Aorta (tissue), 5 donors: Measurements from ENCODE around the gene USH1C. TPM values are rescaled to one million over a fixed set of nuclear protein-coding genes. Genes with fewer than 3 reads are reported as not detected.

Experiments
- ATAC-seq: fragments of 200-7000 bp; cut with Tn5 transposase; one replicate; pipeline ENCODE4 v1.9.1; 2022; ENCODE audit warnings: moderate library complexity; ENCODE audit not compliant: low FRiP score
- DNase-seq, 2 donors: peaks; one replicate each; pipeline ENCODE4 v3.0.0-alpha.2; 2020
- H3K27ac ChIP-seq, 2 donors: one replicate each; pipeline ENCODE4 v1.5.1; 2013; ENCODE audit warnings: low read length in 2 of 2, mild to moderate bottlenecking in 2 of 2, moderate library complexity in 2 of 2, control low read depth in 1 of 2, inconsistent platforms in 1 of 2, low read depth in 1 of 2
- H3K27me3 ChIP-seq, 2 donors: one replicate each; pipeline ENCODE4 v1.6.1; 2013; ENCODE audit warnings: control low read depth in 1 of 2, low read length in 1 of 2, mild to moderate bottlenecking in 1 of 2, moderate library complexity in 1 of 2; ENCODE audit not compliant: insufficient read depth in 2 of 2, control insufficient read depth in 1 of 2
- H3K36me3 ChIP-seq, 2 donors: one replicate each; pipeline ENCODE4 v1.6.1; 2013; ENCODE audit warnings: control low read depth in 1 of 2, low read length in 1 of 2, mild to moderate bottlenecking in 1 of 2; ENCODE audit not compliant: insufficient read depth in 2 of 2, control insufficient read depth in 1 of 2
- H3K4me1 ChIP-seq, 2 donors: one replicate each; pipeline ENCODE4 v1.6.1; 2013; ENCODE audit warnings: low read length in 2 of 2, control low read depth in 1 of 2, mild to moderate bottlenecking in 1 of 2, moderate library complexity in 1 of 2; ENCODE audit not compliant: insufficient read depth in 2 of 2, control insufficient read depth in 1 of 2
- H3K4me3 ChIP-seq, 2 donors: one replicate each; pipeline ENCODE4 v1.5.1; 2013; ENCODE audit warnings: low read length in 2 of 2, control low read depth in 1 of 2, mild to moderate bottlenecking in 1 of 2
- H3K9me3 ChIP-seq: one replicate; pipeline ENCODE4 v1.6.1; 2013; ENCODE audit warnings: mild to moderate bottlenecking, low read length; ENCODE audit not compliant: control insufficient read depth
- WGBS, 2 donors: extraction: QIAGEN DNeasy Blood & Tissue Kit; methylation state at CpG; one replicate each; pipeline ENCODE4 v1.1.7; 2013; 5-methylcytosine and 5-hydroxymethylcytosine counted together
- intact Hi-C, 2 donors: fragments of 100-400 bp; cut with DNase I; formaldehyde crosslinking; loops; one replicate each; pipeline versions ENCODE4 v1.14.2 to v1.15.0; 2022
- polyA plus RNA-seq, 2 donors: library from polyadenylated mRNA; stranded (reverse); fragments of 200-250 nt; gene quantifications; one replicate each; pipeline ENCODE4 v1.2.3, GENCODE V29; 2013
- total RNA-seq, 2 donors: library from RNA; stranded (reverse); fragmentation: NEBNext Ultra II Directional; extraction: Animal tissue kit (Norgen Biotek cat#: 25700); gene quantifications; one replicate each; pipeline ENCODE4 v1.2.1, GENCODE V29; 2021
- donor health status: healthy with polysubstance abuse.
- donor health status: Bipolar disorder and iron deficiency.
- donor health status: DM: no; HTN: no; CAD: no.
- donor health status: DM: no; HTN: no; CAD: no.
- donor health status: DM: yes; HTN: yes; CAD: no.

The USH1C gene
- total and polyA plus RNA-seq, 4 donors = 0.46 to 20.4 TPM; not detected in 2

DNA sequence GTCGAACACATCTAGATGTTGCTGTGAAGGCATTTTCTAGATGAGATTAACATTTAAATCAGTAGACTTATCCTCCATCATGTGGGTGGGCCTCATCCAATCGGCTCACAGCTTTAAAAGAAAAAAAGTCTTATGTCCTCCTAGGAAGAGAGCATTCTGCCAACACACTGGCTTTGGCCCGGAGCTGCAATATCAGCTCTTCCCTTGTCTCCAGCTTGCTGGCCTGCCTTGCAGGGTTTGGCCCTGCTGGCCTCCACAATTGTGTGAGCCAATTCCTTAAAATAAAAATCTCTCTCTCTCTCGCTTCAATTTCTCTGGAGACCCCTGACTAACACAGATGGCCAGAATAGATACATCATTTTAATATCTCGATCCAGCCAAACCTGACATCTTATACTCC, 54.5 kb downstream of the USH1C start:
- Histone ChIP-seq H3K9me3 (no peaks in the 10 kb centered on the region), H3K36me3 (no peaks in the 10 kb centered on the region), H3K4me3 (no peak overlapping the region), H3K27me3 (no peaks in the 10 kb centered on the region), H3K27ac (no peak overlapping the region), H3K4me1 (no peaks in the 10 kb centered on the region)
- 55 to 62% methylated on average over 5 of the region's 5 CpGs for WGBS, 2 donors
- DNase-seq = no peak
- ATAC-seq = peak; percentile 61
- intact Hi-C loops = no loop called here

DNA sequence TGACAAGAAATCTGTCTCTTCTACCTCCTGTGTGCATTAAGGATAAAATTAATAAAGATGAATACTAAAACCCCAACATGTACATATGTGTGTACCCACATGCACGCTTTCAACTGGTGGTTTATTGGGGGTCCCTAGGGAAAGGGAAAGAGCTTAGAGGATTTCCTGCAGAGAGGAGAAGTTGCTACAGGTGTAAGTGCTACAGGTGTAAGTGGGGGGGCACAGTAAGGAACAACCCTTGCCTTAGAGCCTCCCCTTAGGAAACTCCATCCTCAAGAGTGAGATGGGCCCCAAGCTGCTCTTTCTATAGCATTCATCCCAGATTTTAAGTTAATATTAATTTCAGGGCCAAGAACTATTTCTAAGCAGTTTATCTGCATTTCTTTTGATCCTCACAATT, 55.7 kb downstream of the USH1C start:
- DNase-seq (no peak), ATAC-seq (no peak)
- intact Hi-C loops = no loop called here
- no peaks in the 10 kb centered on the region for H3K36me3 ChIP-seq
- H3K27me3 ChIP-seq = no peaks in the 10 kb centered on the region
- WGBS, 2 donors = 80 to 90% methylated on average over 1 of the region's 1 CpG
- no peaks in the 10 kb centered on the region for H3K4me1 ChIP-seq
- H3K9me3 ChIP-seq = no peaks in the 10 kb centered on the region
- no peak overlapping the region for H3K4me3 ChIP-seq
- H3K27ac ChIP-seq = no peak overlapping the region

DNA sequence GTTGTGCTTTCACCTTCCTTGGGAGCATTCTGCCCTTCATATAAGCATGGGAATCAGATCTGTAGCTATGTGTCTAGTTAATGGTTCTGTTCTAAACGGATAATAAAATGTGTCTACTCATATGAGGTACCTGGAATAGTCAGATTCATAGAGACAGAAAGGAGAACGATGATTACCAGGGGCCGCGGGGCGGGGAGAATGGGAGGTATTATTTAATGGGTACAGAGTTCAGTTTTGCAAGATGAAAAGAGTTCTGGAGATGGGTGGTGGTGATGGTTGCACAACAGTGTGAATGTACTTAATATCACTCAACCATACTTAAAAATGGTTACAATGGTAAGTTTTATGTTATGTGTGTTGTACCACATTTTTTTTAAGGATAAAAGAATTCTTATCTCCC, 57.6 kb downstream of the USH1C start:
- no peaks in the 10 kb centered on the region for H3K9me3 ChIP-seq
- H3K4me3 ChIP-seq = no peak overlapping the region

DNA sequence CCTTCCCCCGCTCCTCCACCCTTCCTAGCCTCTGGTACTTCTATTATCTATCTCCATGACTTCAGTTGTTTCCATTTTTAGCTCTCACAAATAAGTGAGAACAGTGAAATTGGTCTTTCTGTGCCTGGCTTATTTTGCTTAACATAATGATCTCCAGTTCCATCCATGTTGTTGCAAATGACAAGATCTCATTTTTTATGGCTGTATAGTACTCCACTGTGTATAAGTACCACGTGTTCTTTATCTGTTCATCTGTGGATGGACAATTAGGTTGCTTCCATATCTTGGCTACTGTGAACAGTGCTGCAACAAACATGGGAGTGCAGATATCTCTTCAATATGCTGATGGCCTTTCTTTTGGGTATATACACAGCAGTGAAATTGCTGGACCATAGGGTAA, 60.7 kb downstream of the USH1C start:
- H3K9me3 ChIP-seq = no peaks in the 10 kb centered on the region
- no peaks in the 10 kb centered on the region for H3K27me3 ChIP-seq
- no peaks in the 10 kb centered on the region for H3K36me3 ChIP-seq
- no peak overlapping the region for H3K4me3 ChIP-seq
- H3K27ac ChIP-seq = no peak overlapping the region
- DNase-seq = no peak
- no peak for ATAC-seq
- H3K4me1 ChIP-seq = no peaks in the 10 kb centered on the region
- intact Hi-C loops = no loop called here
- WGBS, 2 donors = 72 to 73% methylated on average over 2 of the region's 2 CpGs

More for the DNA sequence above, 57.6 kb downstream of the USH1C start:
- DNase-seq (no peak), ATAC-seq (no peak)
- intact Hi-C loops = no loop called here
- Histone ChIP-seq H3K27ac (no peak overlapping the region), H3K27me3 (no peaks in the 10 kb centered on the region), H3K4me1 (no peaks in the 10 kb centered on the region), H3K36me3 (no peaks in the 10 kb centered on the region)
- 89% methylated on average over 5 of the region's 5 CpGs for WGBS, 2 donors

DNA sequence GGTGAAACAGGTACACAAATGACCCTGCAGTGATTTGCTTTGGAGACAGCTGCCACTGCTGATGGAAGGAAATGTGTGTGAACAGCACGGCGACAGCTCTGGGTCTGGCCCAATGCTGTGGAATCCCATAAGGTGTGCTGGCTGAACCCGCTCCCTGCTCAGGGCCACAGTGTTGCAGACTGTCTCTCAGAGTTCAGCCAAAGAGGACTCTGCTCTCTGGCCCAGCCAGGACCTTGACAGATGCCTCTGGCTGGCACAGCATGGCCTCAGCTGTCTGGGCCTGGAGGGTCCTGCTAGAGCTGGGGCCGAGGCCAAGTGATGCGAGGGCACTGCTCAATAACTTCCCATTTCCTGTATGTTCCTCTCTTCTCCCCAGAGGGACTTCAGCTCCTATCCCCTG, 62.3 kb downstream of the USH1C start:
- intact Hi-C loops = no loop called here
- H3K4me3 ChIP-seq = no peak overlapping the region
- no peaks in the 10 kb centered on the region for H3K36me3 ChIP-seq
- H3K9me3 ChIP-seq = no peaks in the 10 kb centered on the region
- DNase-seq (no peak), ATAC-seq (no peak)
- H3K27ac ChIP-seq = no peak overlapping the region
- H3K4me1 ChIP-seq = no peaks in the 10 kb centered on the region
- 84 to 93% methylated on average over 5 of the region's 5 CpGs for WGBS, 2 donors
- H3K27me3 ChIP-seq = no peaks in the 10 kb centered on the region

DNA sequence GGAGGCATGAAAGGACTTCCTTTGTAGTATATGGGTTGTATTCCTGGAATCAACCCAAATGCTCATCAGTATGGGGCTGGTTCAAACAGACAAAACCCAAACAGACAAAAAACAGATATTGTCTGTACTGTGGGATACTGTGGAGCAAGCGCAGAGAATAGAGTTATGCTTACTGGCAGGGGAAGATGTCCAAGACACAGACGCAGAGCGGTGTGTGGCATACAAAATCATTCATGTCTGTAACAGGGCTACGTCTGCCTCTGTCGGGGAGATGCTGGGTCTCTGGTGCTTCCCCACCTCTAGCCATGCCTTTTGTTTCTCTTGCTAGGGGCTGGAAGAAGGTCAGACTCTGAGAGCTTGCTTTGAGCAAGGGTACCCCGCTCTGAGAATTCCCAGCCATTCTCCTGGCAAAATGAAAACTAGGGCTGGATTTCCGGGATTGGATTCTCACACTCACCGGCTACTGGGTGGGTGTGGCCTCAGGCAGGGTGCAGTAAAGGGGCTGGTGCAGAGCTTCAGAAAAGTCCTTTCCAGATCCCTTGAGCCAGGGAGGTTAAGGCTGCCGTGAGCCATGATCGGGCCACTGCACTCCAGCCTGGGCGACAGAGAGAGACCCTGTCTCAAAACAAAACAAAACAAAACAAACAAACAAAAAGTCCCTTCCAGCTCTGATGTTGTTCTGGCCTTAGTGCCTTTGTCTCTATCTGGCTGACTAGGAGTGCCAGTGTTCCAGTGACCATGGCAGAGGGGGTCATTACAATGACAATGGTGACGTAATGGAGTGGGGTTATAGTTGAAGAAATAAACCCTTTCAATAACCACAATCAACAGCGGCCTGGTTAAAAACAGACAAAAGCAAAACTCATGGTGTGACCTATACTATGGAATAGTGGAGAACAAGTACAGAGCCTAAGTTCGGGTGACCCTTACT, 64.7 kb downstream of the USH1C start:
- Histone ChIP-seq H3K4me3 (no peak overlapping the region), H3K36me3 (no peaks in the 10 kb centered on the region), H3K27me3 (peaks cover 0 to under 1% of the 10 kb centered on the region in 2 donors), H3K27ac (no peak overlapping the region), H3K9me3 (no peaks in the 10 kb centered on the region), H3K4me1 (no peaks in the 10 kb centered on the region)
- ATAC-seq (peak; percentile 17), DNase-seq (no peak)
- WGBS, 2 donors = 21 to 26% methylated on average over 14 of the region's 14 CpGs
- intact Hi-C loops = no loop called here

DNA sequence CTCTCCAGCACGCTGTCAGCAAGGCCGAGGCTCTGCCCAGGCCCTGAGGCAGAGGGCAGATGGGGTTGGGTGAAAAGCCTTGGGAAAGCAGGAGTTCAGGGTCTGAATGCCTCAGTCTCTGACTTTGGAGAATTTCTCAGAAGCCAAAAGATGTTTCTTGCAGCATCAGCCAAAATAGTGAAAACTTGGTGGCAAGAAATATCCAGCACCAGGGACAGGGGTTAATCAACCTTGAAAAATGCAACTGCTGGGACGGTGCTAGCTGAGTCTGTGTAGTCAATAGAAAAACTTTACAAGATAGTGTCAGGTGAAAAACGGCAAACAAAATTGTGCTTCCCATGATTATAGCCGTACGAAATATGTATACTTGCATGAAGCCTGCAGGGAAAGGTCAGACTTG, 66.1 kb downstream of the USH1C start:
- Histone ChIP-seq H3K4me1 (no peaks in the 10 kb centered on the region), H3K9me3 (no peaks in the 10 kb centered on the region), H3K36me3 (no peaks in the 10 kb centered on the region), H3K4me3 (no peak overlapping the region), H3K27me3 (peaks cover 0 to 2% of the 10 kb centered on the region in 2 donors), H3K27ac (no peak overlapping the region)
- 41 to 46% methylated on average over 6 of the region's 6 CpGs for WGBS, 2 donors
- ATAC-seq = no peak
- intact Hi-C loops = no loop called here
- no peak for DNase-seq

DNA sequence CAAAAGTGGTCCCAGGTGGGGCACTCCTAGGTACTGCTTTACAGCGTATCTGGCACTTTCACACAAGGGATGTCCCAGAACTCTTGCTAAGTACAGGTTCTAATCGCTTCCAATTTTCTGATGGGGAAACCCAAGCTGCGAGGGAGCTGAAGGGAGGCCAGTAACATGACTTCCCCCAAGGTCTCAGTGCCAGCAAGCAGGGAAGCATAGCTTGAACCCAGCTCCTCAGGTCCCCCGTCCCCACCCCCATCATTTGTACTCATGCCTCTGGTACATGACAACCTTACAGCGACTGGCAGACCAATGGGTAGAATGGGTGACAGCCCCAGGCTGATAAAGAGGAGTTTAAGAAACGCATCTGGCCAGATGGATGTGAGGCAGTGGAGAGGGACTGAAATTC, 66.9 kb downstream of the USH1C start:
- peaks cover 0 to 2% of the 10 kb centered on the region in 2 donors for H3K27me3 ChIP-seq
- WGBS, 2 donors = 37 to 41% methylated on average over 6 of the region's 6 CpGs
- no peak overlapping the region for H3K27ac ChIP-seq
- intact Hi-C loops = no loop called here
- DNase-seq (no peak), ATAC-seq (no peak)
- H3K9me3 ChIP-seq = no peaks in the 10 kb centered on the region
- H3K36me3 ChIP-seq = no peaks in the 10 kb centered on the region
- H3K4me3 ChIP-seq = no peak overlapping the region
- H3K4me1 ChIP-seq = no peaks in the 10 kb centered on the region

DNA sequence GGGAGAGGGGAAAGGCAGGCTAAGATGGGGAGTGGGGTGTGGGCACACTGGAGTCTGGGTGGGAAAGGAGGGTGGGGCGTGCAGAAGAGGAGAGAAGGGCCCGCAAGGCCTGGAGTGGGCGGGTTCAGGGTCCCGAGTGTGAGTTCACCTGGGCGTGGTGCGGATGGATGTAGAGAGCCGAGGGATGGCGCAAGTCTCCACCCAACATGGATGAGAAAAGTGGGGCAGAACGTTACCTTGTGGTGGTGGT, 67.2 kb downstream of the USH1C start:
- Histone ChIP-seq H3K4me3 (no peak overlapping the region), H3K27me3 (peaks cover 0 to 2% of the 10 kb centered on the region in 2 donors), H3K27ac (no peak overlapping the region), H3K36me3 (no peaks in the 10 kb centered on the region), H3K4me1 (no peaks in the 10 kb centered on the region), H3K9me3 (no peaks in the 10 kb centered on the region)
- ATAC-seq = no peak
- intact Hi-C loops = no loop called here
- DNase-seq = no peak
- WGBS, 2 donors = 7 to 8% methylated on average over 9 of the region's 9 CpGs
